ENCODE results near the gene WNT9B. TPM values are rescaled to one million over a fixed set of nuclear protein-coding genes. Genes with fewer than 3 reads are reported as not detected.

WNT9B gene
- total and polyA plus RNA-seq, 9 of the 15 experiments (the other 6 are each of a cell fraction or from before 2014, with no cell fraction given): not detected

DNA sequence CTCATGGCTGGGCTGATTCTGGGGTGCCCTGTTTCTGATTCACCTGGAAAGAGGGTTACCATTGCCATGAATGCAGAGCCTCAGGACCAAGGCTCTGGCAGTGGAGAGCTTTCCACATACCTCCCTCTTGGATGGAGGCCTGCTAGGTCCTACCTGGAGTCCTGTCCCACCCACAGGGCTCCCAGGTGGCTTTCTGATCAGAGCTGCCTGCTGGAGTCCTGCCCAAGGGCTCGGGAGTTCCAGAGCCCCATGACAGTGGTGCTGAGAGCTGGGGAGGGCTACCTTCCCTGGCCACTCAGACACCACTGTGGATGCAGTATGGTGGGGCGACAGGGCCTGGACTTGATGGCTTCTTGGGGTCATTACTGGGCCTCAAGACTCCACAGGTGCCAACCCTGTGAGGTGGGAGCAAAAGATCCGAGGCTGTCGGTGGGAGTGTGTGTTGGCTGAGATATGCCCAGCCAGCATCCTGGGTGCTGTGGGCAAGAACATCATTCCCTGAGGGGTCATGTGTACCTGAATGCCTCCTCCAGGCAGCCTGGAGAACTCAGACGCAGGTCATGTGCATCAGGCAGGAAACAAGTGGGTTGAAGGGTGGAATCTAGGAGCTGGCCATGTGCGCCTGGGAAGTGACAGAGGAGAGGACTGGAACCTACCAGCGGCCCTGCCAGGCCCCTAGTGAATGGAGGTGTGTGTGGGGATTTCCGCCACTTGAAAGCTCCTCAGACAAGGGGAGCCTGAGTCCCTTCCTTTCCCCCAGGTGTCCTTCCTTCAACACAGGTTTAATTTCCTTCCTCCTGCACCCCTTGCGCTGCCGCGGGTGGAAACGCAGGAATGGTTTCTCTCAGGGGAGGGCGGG is 30.6 kb upstream of the WNT9B start:
- Histone ChIP-seq H3K9me3 (replicated peaks; ENCODE audit: control insufficient read depth, insufficient read depth, low read depth, low read length) (no peaks in the 10 kb centered on the region), H3K4me2 (ENCODE audit: insufficient read depth, low read length) (no peak overlapping the region)

More for the DNA sequence above, 30.6 kb upstream of the WNT9B start:
- BruUV-seq (replicated peaks): no TSS peak
- TF ChIP-seq ETV1 (tag; conservative IDR thresholded peaks at IDR 0.05; ENCODE audit: low read depth) (no peak), ZFP36 (IDR thresholded peaks at IDR 0.05; ENCODE audit: low read depth, low read length, partially characterized antibody) (peak; percentile 56)
- WGBS (ENCODE audit: insufficient coverage, low coverage, missing lambda C conversion rate): 91% methylated on average over 10 of the region's 13 CpGs
- no peaks in the 10 kb centered on the region for H3K9me1 ChIP-seq (ENCODE audit: control insufficient read depth, insufficient read depth, low read length)
- H3K36me3 ChIP-seq (ENCODE audit: control insufficient read depth, insufficient read depth, low read length): no peaks in the 10 kb centered on the region
- ATAC-seq: no peak
- no peak for FAIRE-seq
- H3K9ac ChIP-seq (ENCODE audit: insufficient read depth in 1 of 2, low read depth in 2 of 2, low read length in 2 of 2): 0 out of 4 replicates have a peak overlapping the region, but pooled peaks of 1 of the 2 experiments have one; percentile 2
- H3K27me3 ChIP-seq (ENCODE audit: control insufficient read depth in 2 of 2, insufficient read depth in 2 of 2, low read length in 2 of 2): no peaks in the 10 kb centered on the region
- ChIA-PET POLR2A (interaction anchor here (0.7 to 1.1 kb wide), 3 partner anchors 10 to 18 kb away, joined by 3 read pairs; no protein-coding TSS in a partner anchor), CTCF (ENCODE audit: low intra/inter-chr PET ratio) (no interaction called here)
- 0 out of 2 replicates have a peak overlapping the region, but pooled peaks have one; percentile 43 for H2AFZ ChIP-seq (ENCODE audit: low read depth, low read length)
- H3K4me3 ChIP-seq: no peak overlapping the region
- H3K4me1 ChIP-seq (replicated peaks in 1 of 2; ENCODE audit: control insufficient read depth in 2 of 2, insufficient read depth in 2 of 2, low read length in 2 of 2): peaks cover 21 to 63% of the 10 kb centered on the region in 2 experiments; a peak in 4 of 5 replicates
- H3K27ac ChIP-seq (ENCODE audit: extremely low read depth, low read depth, low read length): no peak overlapping the region
- in situ Hi-C loops (cut with MboI): loop anchor here (25.0 kb wide), 1 partner anchor 1234 kb away; no protein-coding TSS in a partner anchor
- no peak for DNase-seq (ENCODE audit: extremely low read depth in 1 of 4, low spot score in 3 of 4)
- H4K20me1 ChIP-seq (replicated peaks; ENCODE audit: control insufficient read depth, insufficient read depth, low read length): no peaks in the 10 kb centered on the region; the same call in 1 of the 2 replicates
- no peaks in the 10 kb centered on the region for H3K79me2 ChIP-seq (ENCODE audit: control insufficient read depth, insufficient read depth, low read length)
- intact Hi-C loops (cut with micrococcal nuclease): no loop called here

Data from K562 (cell line).